GM10266 (cell line): ENCODE results near the gene BBLN.

Source experiments
- DNase-seq: peaks from one replicate; pipeline ENCODE4 v3.0.0; 2012; ENCODE audit errors: extremely low spot score
- CTCF ChIP-seq: IDR thresholded peaks from 2 replicates; pipeline ENCODE4 v1.5.1; 2012; ENCODE audit warnings: mild to moderate bottlenecking, low read depth; ENCODE audit not compliant: control insufficient read depth, insufficient read depth; ENCODE audit errors: missing control alignments

BBLN gene

GRCh38 chr9:128144239-128145181 lies 15.6 kb upstream of the BBLN start:
- no peak for DNase-seq
- no peak for TF ChIP-seq CTCF

GRCh38 chr9:128145536-128145935 lies 14.5 kb upstream of the BBLN start:
- TF ChIP-seq CTCF, result no peak
- no peak for DNase-seq

- DNase-seq, result no peak
- no peak for TF ChIP-seq CTCF
Observed at GRCh38 chr9:128145951-128146351, 14.1 kb upstream of the BBLN start.

- TF ChIP-seq CTCF, result no peak
- no peak for DNase-seq
Observed at GRCh38 chr9:128146591-128147120, 13.4 kb upstream of the BBLN start.

- no peak for TF ChIP-seq CTCF
Observed at GRCh38 chr9:128148509-128149000, 11.5 kb upstream of the BBLN start.

GRCh38 chr9:128149001-128149701 lies 10.9 kb upstream of the BBLN start, which contains the start of gene LCN2:
TSS of gene LCN2 (plus strand) at chr9:128149453. CDS start at chr9:128149526, 73 bp downstream.
- no peak for DNase-seq

More at GRCh38 chr9:128148509-128149000, 11.5 kb upstream of the BBLN start:
- DNase-seq, result no peak

More at GRCh38 chr9:128149001-128149701, 10.9 kb upstream of the BBLN start, which contains the start of gene LCN2:
- no peak for TF ChIP-seq CTCF
